H9 (cell line): ENCODE measurements around the gene DTHD1. TPM values are rescaled to one million over a fixed set of nuclear protein-coding genes. Genes with fewer than 3 reads are reported as not detected.

Source experiments
- DNase-seq: peaks from one replicate; pipeline ENCODE4 v3.0.0-alpha.2; 2017
- H2AFZ ChIP-seq: one replicate; pipeline ENCODE4 v1.6.1; 2013; ENCODE audit warnings: mild to moderate bottlenecking, low read length, control low read depth, moderate library complexity
- H2AK5ac ChIP-seq: 2 replicates; pipeline ENCODE4 v1.6.1; 2013; ENCODE audit warnings: low read length, control low read depth, mixed read lengths; ENCODE audit not compliant: insufficient read length
- H2BK120ac ChIP-seq: one replicate; pipeline ENCODE4 v1.6.1; 2013; ENCODE audit warnings: low read depth, mild to moderate bottlenecking, low read length, control low read depth, inconsistent platforms; ENCODE audit not compliant: poor library complexity, severe bottlenecking
- H2BK12ac ChIP-seq: 2 replicates; pipeline ENCODE4 v1.6.1; 2013; ENCODE audit warnings: low read length, control low read depth, mixed read lengths, low read depth; ENCODE audit not compliant: insufficient read length
- H2BK15ac ChIP-seq: 2 replicates; pipeline ENCODE4 v1.6.1; 2013; ENCODE audit warnings: low read depth, low read length, control low read depth
- H2BK20ac ChIP-seq: one replicate; pipeline ENCODE4 v1.6.1; 2013; ENCODE audit warnings: low read depth, mild to moderate bottlenecking, low read length, control low read depth, inconsistent platforms; ENCODE audit not compliant: poor library complexity, severe bottlenecking
- H2BK5ac ChIP-seq: 2 replicates; pipeline ENCODE4 v1.6.1; 2013; ENCODE audit warnings: low read length, control low read depth, mixed read lengths; ENCODE audit not compliant: insufficient read length
- H3K14ac ChIP-seq: 2 replicates; pipeline ENCODE4 v1.6.1; 2013; ENCODE audit warnings: low read length, control low read depth; ENCODE audit not compliant: insufficient read depth
- H3K18ac ChIP-seq: 2 replicates; pipeline ENCODE4 v1.6.1; 2013; ENCODE audit warnings: low read depth, mild to moderate bottlenecking, mixed read lengths, low read length, control low read depth; ENCODE audit not compliant: insufficient read length
- H3K23ac ChIP-seq: 2 replicates; pipeline ENCODE4 v1.6.1; 2013; ENCODE audit warnings: low read length, control low read depth, mixed read lengths, low read depth; ENCODE audit not compliant: insufficient read length
- H3K23me2 ChIP-seq: 2 replicates; pipeline ENCODE4 v1.6.1; 2013; ENCODE audit warnings: low read depth, mild to moderate bottlenecking, mixed read lengths, low read length, control low read depth; ENCODE audit not compliant: insufficient read length, poor library complexity, severe bottlenecking
- H3K27ac ChIP-seq: 2 replicates; pipeline ENCODE4 v1.5.1; 2013; ENCODE audit warnings: low read length, control low read depth, mixed read lengths, low read depth; ENCODE audit not compliant: insufficient read length
- H3K27me3 ChIP-seq: 2 replicates; pipeline ENCODE4 v1.6.1; 2013; ENCODE audit warnings: low read length, control low read depth, inconsistent platforms; ENCODE audit not compliant: insufficient read depth
- H3K4ac ChIP-seq: 2 replicates; pipeline ENCODE4 v1.6.1; 2013; ENCODE audit warnings: low read depth, mild to moderate bottlenecking, control low read depth, inconsistent platforms, low read length, moderate library complexity
- H3K4me1 ChIP-seq: 2 replicates; pipeline ENCODE4 v1.6.1; 2013; ENCODE audit warnings: low read length, control low read depth, inconsistent platforms; ENCODE audit not compliant: insufficient read depth
- H3K4me2 ChIP-seq: 2 replicates; pipeline ENCODE4 v1.6.1; 2013; ENCODE audit warnings: low read length, control low read depth, mixed read lengths; ENCODE audit not compliant: insufficient read length, insufficient read depth
- H3K56ac ChIP-seq: 2 replicates; pipeline ENCODE4 v1.6.1; 2013; ENCODE audit warnings: low read depth, mild to moderate bottlenecking, mixed read lengths, low read length, control low read depth; ENCODE audit not compliant: insufficient read length
- H3K79me1 ChIP-seq: 2 replicates; pipeline ENCODE4 v1.6.1; 2013; ENCODE audit warnings: low read depth, mild to moderate bottlenecking, moderate library complexity, low read length, control low read depth, inconsistent platforms; ENCODE audit not compliant: insufficient read depth, poor library complexity, severe bottlenecking
- H3K79me2 ChIP-seq: 2 replicates; pipeline ENCODE4 v1.6.1; 2013; ENCODE audit warnings: low read length, control low read depth, inconsistent platforms; ENCODE audit not compliant: insufficient read depth
- H3K9ac ChIP-seq: 2 replicates; pipeline ENCODE4 v1.6.1; 2013; ENCODE audit warnings: low read length, control low read depth, mixed read lengths; ENCODE audit not compliant: insufficient read length; ENCODE audit errors: extremely low read depth
- H3K9me3 ChIP-seq: one replicate; pipeline ENCODE4 v1.6.1; 2013; ENCODE audit warnings: low read depth, low read length, inconsistent platforms; ENCODE audit not compliant: control insufficient read depth
- H3T11ph ChIP-seq: one replicate; pipeline ENCODE4 v1.6.1; 2013; ENCODE audit warnings: mild to moderate bottlenecking, low read length, control low read depth, inconsistent platforms
- H4K20me1 ChIP-seq: one replicate; pipeline ENCODE4 v1.6.1; 2013; ENCODE audit not compliant: control insufficient read depth, insufficient read length, insufficient read depth
- H4K5ac ChIP-seq: 2 replicates; pipeline ENCODE4 v1.6.1; 2013; ENCODE audit warnings: low read depth, mild to moderate bottlenecking, mixed read lengths, low read length, control low read depth; ENCODE audit not compliant: insufficient read length
- H4K8ac ChIP-seq: replicated peaks from 2 replicates; pipeline ENCODE4 v1.6.1; 2013; ENCODE audit warnings: low read length, control low read depth, mixed read lengths, low read depth; ENCODE audit not compliant: insufficient read length
- H4K91ac ChIP-seq: 2 replicates; pipeline ENCODE4 v1.6.1; 2013; ENCODE audit warnings: low read depth, mild to moderate bottlenecking, moderate library complexity, mixed read lengths, low read length, control low read depth; ENCODE audit not compliant: insufficient read length
- H3K27ac Mint-ChIP-seq, 3 experiments: 2 replicates in 2 of 3; 3 replicates in 1 of 3; pipeline ENCODE4 v1.8.0; 2020 to 2021; ENCODE audit warnings: mixed read lengths in 3 of 3, mild to moderate bottlenecking in 1 of 3, moderate library complexity in 1 of 3
- H3K27me3 Mint-ChIP-seq: 2 replicates; pipeline ENCODE4 v1.8.0; 2021; ENCODE audit warnings: low read depth, mild to moderate bottlenecking, moderate library complexity, mixed read lengths
- H3K36me3 Mint-ChIP-seq, 3 experiments: 2 replicates in 2 of 3; 3 replicates in 1 of 3; pipeline ENCODE4 v1.8.0; 2020 to 2021; ENCODE audit warnings: low read depth in 3 of 3, mixed read lengths in 3 of 3; ENCODE audit not compliant: insufficient read depth in 1 of 3
- H3K4me1 Mint-ChIP-seq, 2 experiments: 2 replicates each; pipeline ENCODE4 v1.8.0; 2020; ENCODE audit warnings: mixed read lengths in 2 of 2
- H3K4me3 Mint-ChIP-seq, 2 experiments: 2 replicates in 1 of 2; 3 replicates in 1 of 2; pipeline ENCODE4 v1.8.0; 2020 to 2021; ENCODE audit warnings: mild to moderate bottlenecking in 2 of 2, mixed read lengths in 2 of 2, moderate library complexity in 1 of 2
- H3K9me3 Mint-ChIP-seq, 2 experiments: 2 replicates in 1 of 2; 3 replicates in 1 of 2; pipeline ENCODE4 v1.8.0; 2020; ENCODE audit warnings: mild to moderate bottlenecking in 2 of 2, mixed read lengths in 2 of 2, moderate library complexity in 1 of 2
- WGBS: extraction: QIAGEN DNeasy Blood & Tissue Kit; methylation state at CpG from one replicate; pipeline ENCODE4 v1.1.7; 2013; ENCODE audit warnings: missing lambda C conversion rate, low lambda C conversion rate, mixed read lengths; ENCODE audit not compliant: insufficient read length; ENCODE audit errors: extremely low coverage; 5-methylcytosine and 5-hydroxymethylcytosine counted together
- total RNA-seq: library from RNA; stranded (reverse); gene quantifications from 2 replicates; pipeline ENCODE4 v1.2.1, GENCODE V29; 2021
- TF ChIP-seq, protein P1 (sequence below): fragments of 200-600 bp; sonication (generic); conservative IDR thresholded peaks from 3 replicates; pipeline ENCODE4 v1.8.0; 2021; ENCODE audit warnings: antibody characterized with exemption, mild to moderate bottlenecking

The DTHD1 gene
- total RNA-seq, 1 experiment from 2014 or later = not detected

DNA sequence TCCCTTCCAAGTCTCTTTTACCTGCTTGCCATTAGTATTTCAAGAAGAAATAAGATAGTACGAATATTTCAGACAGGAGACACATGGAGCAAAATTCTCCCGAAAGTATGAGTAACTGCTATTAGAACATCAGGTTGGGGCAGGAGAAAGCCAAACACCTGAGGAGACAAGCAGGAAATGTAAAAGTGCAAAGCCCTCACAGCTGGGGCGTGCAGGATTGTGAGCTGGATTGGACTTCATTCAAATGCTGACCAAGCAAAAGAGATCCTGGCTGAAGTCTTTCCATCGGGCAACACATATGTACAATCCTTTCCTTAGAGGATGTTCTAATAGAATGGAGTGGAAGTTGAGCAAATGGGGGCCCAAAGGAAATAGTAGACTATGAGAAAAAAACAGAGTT lies 76.8 kb downstream of the DTHD1 start:
- no CpG with 5 or more reads among the region's 4 CpGs for WGBS

More for the DNA sequence above, 76.8 kb downstream of the DTHD1 start:
- Histone ChIP-seq H4K91ac (no peak overlapping the region), H3K79me2 (no peaks in the 10 kb centered on the region), H4K8ac (no peak overlapping the region), H3T11ph (no peak overlapping the region), H3K56ac (no peak overlapping the region), H3K4me1 (no peaks in the 10 kb centered on the region), H3K23ac (no peak overlapping the region), H2AK5ac (no peak overlapping the region), H4K5ac (no peak overlapping the region), H2BK120ac (no peak overlapping the region), H3K9me3 (no peaks in the 10 kb centered on the region), H2BK5ac (no peak overlapping the region), H2BK12ac (no peak overlapping the region), H3K4me2 (no peak overlapping the region), H3K9ac (no peak overlapping the region), H2AFZ (no peak overlapping the region), H3K4ac (no peak overlapping the region), H2BK15ac (no peak overlapping the region), H3K14ac (no peak overlapping the region), H3K27me3 (no peaks in the 10 kb centered on the region), H3K18ac (no peak overlapping the region), H4K20me1 (no peaks in the 10 kb centered on the region), H3K27ac (no peak overlapping the region), H3K23me2 (no peaks in the 10 kb centered on the region), H3K79me1 (no peaks in the 10 kb centered on the region), H2BK20ac (no peak overlapping the region)
- H3K4me1 Mint-ChIP-seq = peaks cover 0 to 3% of the 10 kb centered on the region in 2 experiments; a peak in 1 of 4 replicates
- no peaks in the 10 kb centered on the region for H3K9me3 Mint-ChIP-seq
- TF ChIP-seq, protein P1, sequence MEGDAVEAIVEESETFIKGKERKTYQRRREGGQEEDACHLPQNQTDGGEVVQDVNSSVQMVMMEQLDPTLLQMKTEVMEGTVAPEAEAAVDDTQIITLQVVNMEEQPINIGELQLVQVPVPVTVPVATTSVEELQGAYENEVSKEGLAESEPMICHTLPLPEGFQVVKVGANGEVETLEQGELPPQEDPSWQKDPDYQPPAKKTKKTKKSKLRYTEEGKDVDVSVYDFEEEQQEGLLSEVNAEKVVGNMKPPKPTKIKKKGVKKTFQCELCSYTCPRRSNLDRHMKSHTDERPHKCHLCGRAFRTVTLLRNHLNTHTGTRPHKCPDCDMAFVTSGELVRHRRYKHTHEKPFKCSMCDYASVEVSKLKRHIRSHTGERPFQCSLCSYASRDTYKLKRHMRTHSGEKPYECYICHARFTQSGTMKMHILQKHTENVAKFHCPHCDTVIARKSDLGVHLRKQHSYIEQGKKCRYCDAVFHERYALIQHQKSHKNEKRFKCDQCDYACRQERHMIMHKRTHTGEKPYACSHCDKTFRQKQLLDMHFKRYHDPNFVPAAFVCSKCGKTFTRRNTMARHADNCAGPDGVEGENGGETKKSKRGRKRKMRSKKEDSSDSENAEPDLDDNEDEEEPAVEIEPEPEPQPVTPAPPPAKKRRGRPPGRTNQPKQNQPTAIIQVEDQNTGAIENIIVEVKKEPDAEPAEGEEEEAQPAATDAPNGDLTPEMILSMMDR = no peak
- no peak for DNase-seq
- H3K27ac Mint-ChIP-seq = no peak overlapping the region
- H3K4me3 Mint-ChIP-seq = no peak overlapping the region
- no peaks in the 10 kb centered on the region; the same call in 1 of the 2 replicates for H3K27me3 Mint-ChIP-seq
- H3K36me3 Mint-ChIP-seq = no peaks in the 10 kb centered on the region
